Fibroblast of lung (primary cell): ENCODE results near the gene KIAA1217. TPM values are rescaled to one million over a fixed set of nuclear protein-coding genes. Genes with fewer than 3 reads are reported as not detected.
A peak's percentile ranks its signal among the peaks of the same experiment; 100 is the strongest.

Source experiments
- DNase-seq, 2 donors: peaks; one replicate each; pipeline versions ENCODE4 v3.0.0 to v3.0.0-alpha.2; 2010; ENCODE audit warnings: low read depth in 2 of 2
- H2AFZ ChIP-seq: 2 replicates; pipeline ENCODE4 v1.5.1; 2012; ENCODE audit warnings: low read length, control low read depth, inconsistent platforms
- H3K27ac ChIP-seq: 2 replicates; pipeline ENCODE4 v1.5.1; 2011; ENCODE audit warnings: low read length, control low read depth; ENCODE audit not compliant: insufficient read depth
- H3K27me3 ChIP-seq: 2 replicates; pipeline ENCODE4 v1.5.1; 2011; ENCODE audit warnings: mild to moderate bottlenecking, low read length; ENCODE audit not compliant: control insufficient read depth, insufficient read depth
- H3K36me3 ChIP-seq: 2 replicates; pipeline ENCODE4 v1.5.1; 2011; ENCODE audit warnings: low read length; ENCODE audit not compliant: control insufficient read depth, insufficient read depth
- H3K4me1 ChIP-seq: 2 replicates; pipeline ENCODE4 v1.5.1; 2011; ENCODE audit warnings: low read length; ENCODE audit not compliant: control insufficient read depth, insufficient read depth; ENCODE audit errors: extremely low read depth
- H3K4me2 ChIP-seq: 2 replicates; pipeline ENCODE4 v1.5.1; 2011; ENCODE audit warnings: low read length, control low read depth; ENCODE audit not compliant: insufficient read depth; ENCODE audit errors: extremely low read depth
- H3K4me3 ChIP-seq, 4 experiments: fragments of 200-600 bp in 1 of 4; sonication (generic) in 1 of 4; replicated peaks in 1 of 4; 2 replicates each; pipeline ENCODE4 v1.5.1; 2011 to 2016; ENCODE audit warnings: low read length in 4 of 4, low read depth in 3 of 4, mild to moderate bottlenecking in 3 of 4, control low read depth in 2 of 4, inconsistent platforms in 1 of 4, mixed read lengths in 1 of 4; ENCODE audit not compliant: insufficient read depth in 1 of 4; ENCODE audit errors: control extremely low read depth in 1 of 4
- H3K79me2 ChIP-seq: 2 replicates; pipeline ENCODE4 v1.5.1; 2012; ENCODE audit warnings: mild to moderate bottlenecking, low read length, inconsistent platforms; ENCODE audit not compliant: control insufficient read depth, insufficient read depth
- H3K9ac ChIP-seq: 2 replicates; pipeline ENCODE4 v1.5.1; 2011; ENCODE audit warnings: mild to moderate bottlenecking, low read length, control low read depth; ENCODE audit not compliant: insufficient read depth
- H3K9me3 ChIP-seq: 2 replicates; pipeline ENCODE4 v1.5.1; 2012; ENCODE audit warnings: low read depth, low read length; ENCODE audit not compliant: control insufficient read depth, insufficient read depth
- H4K20me1 ChIP-seq: 2 replicates; pipeline ENCODE4 v1.5.1; 2011; ENCODE audit warnings: low read length; ENCODE audit not compliant: control insufficient read depth, insufficient read depth; ENCODE audit errors: extremely low read depth
- EZH2 ChIP-seq: IDR thresholded peaks from 2 replicates; pipeline ENCODE4 v1.5.1; 2012; ENCODE audit warnings: low read length, control low read depth, mild to moderate bottlenecking; ENCODE audit errors: missing control alignments
- polyA plus RNA-seq, 2 donors: library from polyadenylated mRNA; depleted of rRNA in 1 of 2; stranded (reverse) in 1 of 2; unstranded in 1 of 2; fragments of >200 nt; gene quantifications; 2 replicates each; pipeline ENCODE4 v1.2.1, GENCODE V29; 2011 to 2012; ENCODE audit warnings: missing spikeins in 1 of 2
- total RNA-seq: library from RNA; depleted of rRNA; stranded (reverse); fragments of >200 nt; gene quantifications from 2 replicates; pipeline ENCODE4 v1.2.1, GENCODE V29; 2014
- TF ChIP-seq, protein P1 (sequence below), 2 donors: IDR thresholded peaks in 1 of 2; conservative IDR thresholded peaks in 1 of 2; 1 replicate in 1 of 2; 2 replicates in 1 of 2; pipeline ENCODE4 v1.5.1; 2011 to 2012; ENCODE audit warnings: low read length in 2 of 2, control low read depth in 1 of 2, inconsistent platforms in 1 of 2, low read depth in 1 of 2, mild to moderate bottlenecking in 1 of 2

KIAA1217 gene
- total and polyA plus RNA-seq, 2 donors (not counting 1 experiment from before 2014, with no cell fraction given): 0.92 to 1.5 TPM

DNA sequence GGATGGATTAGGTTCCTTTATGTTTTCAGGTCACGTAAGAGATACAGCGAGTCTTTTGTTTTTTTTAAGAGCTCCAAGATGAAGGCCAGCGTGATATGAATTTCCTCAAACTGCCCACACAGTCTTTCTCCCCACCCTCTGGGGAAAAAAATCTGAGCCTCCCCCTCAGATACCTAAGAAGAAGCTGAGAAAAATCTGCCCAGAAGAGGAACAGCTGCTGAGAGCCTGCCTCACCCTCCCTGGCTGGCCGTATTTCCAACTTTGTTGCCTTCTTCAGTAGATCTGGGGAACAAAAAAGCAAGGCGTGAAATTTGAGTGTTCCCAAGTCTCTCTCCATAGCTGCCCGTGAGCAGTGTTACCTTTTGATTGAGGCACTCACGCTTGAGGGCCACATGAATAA, 208.1 kb downstream of the KIAA1217 start:
- H3K27ac ChIP-seq: no peak overlapping the region
- no peak for DNase-seq

DNA sequence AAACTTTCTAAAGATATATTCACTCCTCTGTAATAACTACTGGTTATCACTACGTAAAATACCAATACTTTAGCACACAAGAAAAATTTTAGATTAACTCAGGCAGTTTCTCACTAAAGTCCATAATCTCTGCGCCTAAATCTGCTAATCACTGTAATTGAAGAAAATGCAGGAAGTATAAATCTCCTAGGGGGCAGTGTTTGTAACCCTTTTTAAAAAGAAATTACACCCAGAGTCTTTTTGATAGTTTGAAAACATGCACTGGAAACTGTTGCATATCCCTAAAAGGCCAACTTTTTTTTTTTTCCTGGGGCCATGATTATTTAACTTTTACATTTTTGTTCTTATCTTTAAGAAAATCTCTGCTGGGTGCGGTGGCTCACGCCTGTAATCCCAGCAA, 209.6 kb downstream of the KIAA1217 start:
- peak in 1 of 2 donors; percentile 47 for DNase-seq
- H3K9me3 ChIP-seq: no peaks in the 10 kb centered on the region
- H3K27me3 ChIP-seq: no peaks in the 10 kb centered on the region
- TF ChIP-seq, protein P1, sequence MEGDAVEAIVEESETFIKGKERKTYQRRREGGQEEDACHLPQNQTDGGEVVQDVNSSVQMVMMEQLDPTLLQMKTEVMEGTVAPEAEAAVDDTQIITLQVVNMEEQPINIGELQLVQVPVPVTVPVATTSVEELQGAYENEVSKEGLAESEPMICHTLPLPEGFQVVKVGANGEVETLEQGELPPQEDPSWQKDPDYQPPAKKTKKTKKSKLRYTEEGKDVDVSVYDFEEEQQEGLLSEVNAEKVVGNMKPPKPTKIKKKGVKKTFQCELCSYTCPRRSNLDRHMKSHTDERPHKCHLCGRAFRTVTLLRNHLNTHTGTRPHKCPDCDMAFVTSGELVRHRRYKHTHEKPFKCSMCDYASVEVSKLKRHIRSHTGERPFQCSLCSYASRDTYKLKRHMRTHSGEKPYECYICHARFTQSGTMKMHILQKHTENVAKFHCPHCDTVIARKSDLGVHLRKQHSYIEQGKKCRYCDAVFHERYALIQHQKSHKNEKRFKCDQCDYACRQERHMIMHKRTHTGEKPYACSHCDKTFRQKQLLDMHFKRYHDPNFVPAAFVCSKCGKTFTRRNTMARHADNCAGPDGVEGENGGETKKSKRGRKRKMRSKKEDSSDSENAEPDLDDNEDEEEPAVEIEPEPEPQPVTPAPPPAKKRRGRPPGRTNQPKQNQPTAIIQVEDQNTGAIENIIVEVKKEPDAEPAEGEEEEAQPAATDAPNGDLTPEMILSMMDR (conservative IDR thresholded peaks at IDR 0.05 in 1 of 2, IDR thresholded peaks at IDR 0.05 in 1 of 2; ENCODE audit: low read depth in 1 of 2, low read length in 2 of 2): peak in 1 of 2 donors; percentile 22
- no peak for TF ChIP-seq EZH2
- no peak overlapping the region for H3K27ac ChIP-seq
- H3K9ac ChIP-seq: no peak overlapping the region
- H3K4me1 ChIP-seq: no peaks in the 10 kb centered on the region
- no peaks in the 10 kb centered on the region for H3K36me3 ChIP-seq
- H3K79me2 ChIP-seq: no peaks in the 10 kb centered on the region
- no peaks in the 10 kb centered on the region for H4K20me1 ChIP-seq
- H3K4me2 ChIP-seq: no peak overlapping the region
- no peak overlapping the region for H3K4me3 ChIP-seq
- H2AFZ ChIP-seq: no peak overlapping the region

More for the DNA sequence above, 208.1 kb downstream of the KIAA1217 start:
- Histone ChIP-seq H3K9ac (no peak overlapping the region), H3K79me2 (no peaks in the 10 kb centered on the region), H3K4me3 (no peak overlapping the region), H2AFZ (no peak overlapping the region), H3K4me1 (no peaks in the 10 kb centered on the region), H3K27me3 (no peaks in the 10 kb centered on the region), H4K20me1 (no peaks in the 10 kb centered on the region), H3K9me3 (no peaks in the 10 kb centered on the region), H3K4me2 (no peak overlapping the region), H3K36me3 (no peaks in the 10 kb centered on the region)
- no peak for TF ChIP-seq EZH2
- TF ChIP-seq, protein P1 (conservative IDR thresholded peaks at IDR 0.05 in 1 of 2, IDR thresholded peaks at IDR 0.05 in 1 of 2; ENCODE audit: low read depth in 1 of 2, low read length in 2 of 2): no peak

DNA sequence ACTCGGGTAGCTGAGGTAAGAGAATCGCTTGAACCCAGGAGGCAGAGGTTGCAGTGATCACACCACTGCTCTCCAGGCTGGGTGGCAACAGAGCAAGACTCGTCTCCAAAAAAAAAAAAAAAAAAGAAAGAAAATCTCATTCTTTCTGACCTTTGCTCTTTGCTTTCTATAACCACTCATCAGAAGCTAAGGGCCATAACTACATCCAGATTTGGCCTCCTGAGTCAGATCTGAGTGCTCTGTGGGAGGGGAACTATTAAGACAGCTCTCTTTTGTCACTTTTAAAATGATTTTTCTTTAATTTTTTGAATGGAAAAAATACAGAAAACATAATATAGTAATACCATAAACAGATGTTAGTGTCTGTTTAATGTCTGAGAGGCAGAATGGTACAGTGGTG, 210.1 kb downstream of the KIAA1217 start:
- Histone ChIP-seq H2AFZ (no peak overlapping the region), H4K20me1 (no peaks in the 10 kb centered on the region), H3K4me1 (no peaks in the 10 kb centered on the region), H3K27ac (no peak overlapping the region), H3K36me3 (no peaks in the 10 kb centered on the region), H3K4me3 (no peak overlapping the region), H3K79me2 (no peaks in the 10 kb centered on the region), H3K4me2 (no peak overlapping the region), H3K27me3 (no peaks in the 10 kb centered on the region), H3K9me3 (no peaks in the 10 kb centered on the region), H3K9ac (no peak overlapping the region)
- TF ChIP-seq EZH2: no peak
- TF ChIP-seq, protein P1 (conservative IDR thresholded peaks at IDR 0.05 in 1 of 2, IDR thresholded peaks at IDR 0.05 in 1 of 2; ENCODE audit: low read depth in 1 of 2, low read length in 2 of 2): no peak
- DNase-seq: no peak
